Measurements from ENCODE around the gene OR7C2.

The OR7C2 gene

DNA sequence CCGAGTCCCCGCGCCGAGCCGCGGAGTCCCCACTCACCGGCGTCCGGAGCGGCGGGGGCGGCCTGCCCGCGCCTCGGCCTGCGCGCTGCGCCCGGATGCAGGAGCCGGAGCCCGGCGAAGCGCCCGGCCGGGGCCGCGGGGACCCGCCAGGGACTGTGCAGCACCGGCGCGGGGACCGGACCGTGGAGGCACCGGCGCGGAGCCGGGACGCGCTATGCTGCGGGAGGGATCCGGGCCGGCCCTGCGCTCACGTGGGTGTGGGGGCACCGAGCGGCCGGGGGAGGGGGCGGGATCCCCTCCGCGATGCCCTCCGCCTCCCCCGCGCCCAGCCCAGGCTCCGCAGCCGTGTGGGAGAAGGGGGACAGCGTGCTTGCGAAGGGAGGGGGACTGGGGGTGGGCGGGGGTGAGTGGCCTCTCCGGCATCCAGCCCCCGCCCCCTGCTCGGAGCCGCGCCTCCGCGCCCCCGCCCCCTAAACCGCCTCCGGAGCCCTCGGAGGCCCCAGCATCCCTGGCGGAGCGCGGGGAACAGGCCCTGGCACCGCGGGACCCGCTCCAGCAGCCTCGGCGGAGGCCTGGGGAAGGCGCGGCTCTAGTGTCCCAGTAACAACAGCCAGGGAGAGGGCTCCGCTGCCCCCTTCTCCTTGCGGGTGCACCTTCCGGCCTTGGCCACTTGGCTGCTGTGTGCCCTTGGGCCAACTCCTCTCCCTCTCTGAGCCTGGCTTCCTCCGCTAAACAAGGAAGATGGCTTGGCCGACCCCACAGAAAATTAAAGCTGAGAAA lies 38.4 kb downstream of the OR7C2 start, which contains the start of gene SLC1A6:
SLC1A6 (minus strand) TSS at position 389 of the 780 bp plus-strand sequence. CDS start 6,954 bp downstream, outside the sequence.
- peak; percentile 12 for DNase-seq

DNA sequence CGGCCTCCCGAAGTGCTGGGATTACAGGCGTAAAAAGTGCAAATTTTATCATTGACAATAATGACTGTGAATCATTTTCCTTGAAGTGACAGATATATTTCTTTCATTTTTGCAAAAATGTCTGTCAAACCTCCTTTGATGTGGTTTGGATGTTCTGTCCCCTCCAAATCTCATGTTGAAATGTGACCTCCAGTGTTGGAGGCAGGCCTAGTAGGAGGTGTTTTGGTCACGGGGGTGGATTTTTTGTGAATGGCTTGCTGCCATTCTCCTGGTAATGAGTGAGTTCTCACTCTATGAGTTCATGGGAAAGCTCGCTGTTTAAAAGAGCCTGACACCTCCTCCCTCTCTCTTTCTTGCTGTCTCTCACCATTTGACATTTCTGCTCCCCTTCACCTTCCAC lies 43.8 kb downstream of the OR7C2 start:
- no peak for DNase-seq

Data from NCI-H526 treated with DMSO at 0.1 percent for 48 hours (cell line).